ENCODE results near the gene LIPC. TPM values are rescaled to one million over a fixed set of nuclear protein-coding genes. Genes with fewer than 3 reads are reported as not detected.

Gene LIPC
- total and polyA plus RNA-seq, 2 of the 4 experiments (the other 2 are of a cell fraction) = 0.07 TPM; not detected in 1

GRCh38 chr15:58532126-58532525, 100.3 kb downstream of the LIPC start:
- Histone ChIP-seq H4K5ac (ENCODE audit: low read depth, low read length) (no peak overlapping the region), H3K27me3 (ENCODE audit: control insufficient read depth, insufficient read depth, low read length) (peaks cover 10% of the 10 kb centered on the region), H4K8ac (ENCODE audit: low read depth in 2 of 2, low read length in 2 of 2) (no peak overlapping the region), H3K23ac (ENCODE audit: low read depth, low read length) (no peak overlapping the region), H2AK5ac (ENCODE audit: low read depth, low read length) (no peak overlapping the region), H3K4ac (ENCODE audit: low read depth, low read length) (no peak overlapping the region), H3K9ac (ENCODE audit: low read depth, low read length) (no peak overlapping the region), H2BK120ac (ENCODE audit: low read depth, low read length) (no peak overlapping the region), H3K79me1 (ENCODE audit: low read depth in 1 of 2, low read length in 2 of 2) (no peaks in the 10 kb centered on the region), H3K4me1 (ENCODE audit: control insufficient read depth, insufficient read depth, low read length) (peaks cover 3% of the 10 kb centered on the region), H3K27ac (ENCODE audit: insufficient read depth, low read length) (no peak overlapping the region), H4K20me1 (ENCODE audit: insufficient read depth, low read length) (no peaks in the 10 kb centered on the region), H3K56ac (ENCODE audit: extremely low read depth, insufficient read depth, low read length) (no peak overlapping the region), H2AFZ (replicated peaks; ENCODE audit: low read length, poor library complexity) (no peak overlapping the region), H3K9me3 (ENCODE audit: control insufficient read depth, insufficient read depth, low read length) (no peaks in the 10 kb centered on the region), H2BK5ac (ENCODE audit: low read depth, low read length, poor library complexity, severe bottlenecking) (no peak overlapping the region), H2BK20ac (ENCODE audit: low read depth, low read length) (no peak overlapping the region), H3K14ac (replicated peaks; ENCODE audit: low read depth, low read length) (no peak overlapping the region), H3K4me3 (ENCODE audit: insufficient read depth, low read depth, low read length) (no peak overlapping the region), H3K18ac (ENCODE audit: low read depth, low read length) (no peak overlapping the region), H2AK9ac (replicated peaks; ENCODE audit: low read depth, low read length, poor library complexity) (no peak overlapping the region), H3K9me1 (ENCODE audit: insufficient read depth, low read length) (no peaks in the 10 kb centered on the region), H3K36me3 (ENCODE audit: control insufficient read depth, insufficient read depth, low read length) (no peaks in the 10 kb centered on the region), H2BK15ac (ENCODE audit: low read depth, low read length) (no peak overlapping the region), H3K4me2 (ENCODE audit: low read depth, low read length) (no peak overlapping the region), H4K91ac (ENCODE audit: insufficient read depth, low read depth, low read length) (no peak overlapping the region)
- ATAC-seq (ENCODE audit: low read depth) = no peak
- ChIA-PET POLR2A (ENCODE audit: unreplicated experiment) (no interaction called here), CTCF (interaction anchor here (0.7 kb wide), 1 partner anchor 435 kb away, joined by 4 read pairs; no protein-coding TSS in a partner anchor)
- dilution Hi-C loops (cut with HindIII; ENCODE audit: low sequenced_read_pairs, unreplicated experiment) = no loop called here
- no CpG with 5 or more reads among the region's 3 CpGs for WGBS, 2 experiments (ENCODE audit: extremely low coverage in 2 of 2, insufficient read length in 1 of 2)
- BruUV-seq (replicated peaks) = no TSS peak
- intact Hi-C loops (cut with micrococcal nuclease) = no loop called here
- DNase-seq = no peak
- TF ChIP-seq FOS (IDR thresholded peaks at IDR 0.05; ENCODE audit: low read depth, low read length) (no peak), NFE2L2 (IDR thresholded peaks at IDR 0.05; ENCODE audit: low read depth, low read length) (no peak), MXI1 (IDR thresholded peaks at IDR 0.05; ENCODE audit: borderline replicate concordance, low read depth, low read length) (no peak), ELK1 (IDR thresholded peaks at IDR 0.05; ENCODE audit: borderline replicate concordance, low read depth, low read length) (no peak), RFX5 (IDR thresholded peaks at IDR 0.05; ENCODE audit: low read depth, low read length) (no peak), RAD21 (IDR thresholded peaks at IDR 0.05; ENCODE audit: low read length) (no peak), BHLHE40 (IDR thresholded peaks at IDR 0.05; ENCODE audit: low read depth, low read length) (no peak), MAFK (IDR thresholded peaks at IDR 0.05; ENCODE audit: low read depth, low read length) (no peak), POLR2A (IDR thresholded peaks at IDR 0.05; ENCODE audit: low read depth, low read length) (no peak), CHD1 (IDR thresholded peaks at IDR 0.05; ENCODE audit: low read depth, low read length) (no peak), CTCF (conservative IDR thresholded peaks at IDR 0.05; ENCODE audit: low read depth, low read length) (no peak), USF2 (IDR thresholded peaks at IDR 0.05; ENCODE audit: low read depth, low read length) (no peak), MAZ (IDR thresholded peaks at IDR 0.05; ENCODE audit: borderline replicate concordance, low read depth, low read length) (no peak), CEBPB (IDR thresholded peaks at IDR 0.05; ENCODE audit: low read depth, low read length) (no peak), SMC3 (IDR thresholded peaks at IDR 0.05; ENCODE audit: low read depth, low read length) (no peak)
- in situ Hi-C loops (cut with MboI; ENCODE audit: low sequenced_read_pairs) = no loop called here

Data from IMR-90 (cell line).